B cell (primary cell): ENCODE results near the gene SSBP3.

Source experiments
- CTCF ChIP-seq: fragments of 200-600 bp; IDR thresholded peaks from one replicate; pipeline ENCODE4 v1.8.0; 2022; ENCODE audit warnings: antibody characterized with exemption, mild to moderate bottlenecking
- EZH2 ChIP-seq: IDR thresholded peaks from 2 replicates; pipeline ENCODE4 v1.6.1; 2012; ENCODE audit warnings: borderline replicate concordance, low read depth, mild to moderate bottlenecking, moderate library complexity, low read length; ENCODE audit not compliant: insufficient read depth, poor library complexity, severe bottlenecking

GRCh38 chr1:54248966-54249365 lies 157.2 kb downstream of the SSBP3 start:
- TF ChIP-seq CTCF = no peak
- TF ChIP-seq EZH2 = no peak
